Neural progenitor cell (in vitro differentiated cells): Measurements from ENCODE around the gene GCG. TPM values are rescaled to one million over a fixed set of nuclear protein-coding genes. Genes with fewer than 3 reads are reported as not detected.

Experiments
- DNase-seq: peaks from one replicate; pipeline ENCODE4 v3.0.0-alpha.2; 2016; ENCODE audit warnings: low spot score
- H2AFZ ChIP-seq: fragments of 200-600 bp; sonication (generic); replicated peaks from 2 replicates; pipeline ENCODE4 v1.6.1; 2016; ENCODE audit warnings: antibody characterized with exemption
- H3F3A ChIP-seq: fragments of 200-600 bp; sonication (generic); 2 replicates; pipeline ENCODE4 v1.6.1; 2016; ENCODE audit warnings: antibody characterized with exemption, low read depth
- H3K27ac ChIP-seq: fragments of 200-600 bp; sonication (generic); 2 replicates; pipeline ENCODE4 v1.5.1; 2016; ENCODE audit warnings: mild to moderate bottlenecking
- H3K27me3 ChIP-seq: fragments of 200-600 bp; sonication (generic); 2 replicates; pipeline ENCODE4 v1.6.1; 2016; ENCODE audit warnings: mild to moderate bottlenecking, moderate library complexity
- H3K36me3 ChIP-seq: fragments of 200-600 bp; sonication (generic); 2 replicates; pipeline ENCODE4 v1.5.1; 2016
- H3K4me1 ChIP-seq: fragments of 200-600 bp; sonication (generic); 2 replicates; pipeline ENCODE4 v1.6.1; 2016; ENCODE audit warnings: mixed run types
- H3K4me2 ChIP-seq: fragments of 200-600 bp; sonication (generic); 2 replicates; pipeline ENCODE4 v1.6.1; 2016
- H3K4me3 ChIP-seq: fragments of 200-600 bp; sonication (generic); 2 replicates; pipeline ENCODE4 v1.5.1; 2016
- H3K79me2 ChIP-seq: fragments of 200-600 bp; sonication (generic); 2 replicates; pipeline ENCODE4 v1.6.1; 2016; ENCODE audit warnings: low read depth
- H3K9ac ChIP-seq: fragments of 200-600 bp; sonication (generic); 2 replicates; pipeline ENCODE4 v1.6.1; 2016
- H3K9me3 ChIP-seq: fragments of 200-600 bp; sonication (generic); 2 replicates; pipeline ENCODE4 v1.5.1; 2016; ENCODE audit warnings: low read depth
- H4K20me1 ChIP-seq: fragments of 200-600 bp; sonication (generic); 2 replicates; pipeline ENCODE4 v1.6.1; 2016; ENCODE audit warnings: low read depth
- H3K27ac Mint-ChIP-seq: 3 replicates; pipeline ENCODE4 v1.8.0; 2021; ENCODE audit warnings: mixed read lengths
- H3K27me3 Mint-ChIP-seq: 2 replicates; pipeline ENCODE4 v1.8.0; 2022; ENCODE audit warnings: low read depth, mild to moderate bottlenecking, inconsistent platforms, moderate library complexity, mixed read lengths; ENCODE audit not compliant: insufficient read depth
- H3K36me3 Mint-ChIP-seq: 3 replicates; pipeline ENCODE4 v1.8.0; 2021; ENCODE audit warnings: mixed read lengths
- H3K4me1 Mint-ChIP-seq: 3 replicates; pipeline ENCODE4 v1.8.0; 2021; ENCODE audit warnings: mixed read lengths
- H3K4me3 Mint-ChIP-seq: 3 replicates; pipeline ENCODE4 v1.8.0; 2021; ENCODE audit warnings: mild to moderate bottlenecking, moderate library complexity, mixed read lengths
- H3K9me3 Mint-ChIP-seq: 3 replicates; pipeline ENCODE4 v1.8.0; 2020; ENCODE audit warnings: mixed read lengths
- EZH2 ChIP-seq: fragments of 200-600 bp; sonication (generic); IDR thresholded peaks from 2 replicates; pipeline ENCODE4 v1.6.1; 2017; ENCODE audit warnings: antibody characterized with exemption, mild to moderate bottlenecking, moderate library complexity
- EZH2phosphoT487 ChIP-seq: fragments of 200-600 bp; sonication (generic); IDR thresholded peaks from 2 replicates; pipeline ENCODE4 v1.6.1; 2017; ENCODE audit warnings: antibody characterized with exemption
- total RNA-seq: library from RNA; depleted of rRNA; stranded (reverse); fragments of >200 nt; gene quantifications from 2 replicates; pipeline ENCODE4 v1.2.3, GENCODE V29; 2015; ENCODE audit warnings: low replicate concordance
- TF ChIP-seq, protein P1 (sequence below): fragments of 200-600 bp; sonication (generic); IDR thresholded peaks from 2 replicates; pipeline ENCODE4 v1.5.1; 2017; ENCODE audit warnings: antibody characterized with exemption, mild to moderate bottlenecking

Gene GCG
- total RNA-seq, 1 donor from 2014 or later = not detected

DNA sequence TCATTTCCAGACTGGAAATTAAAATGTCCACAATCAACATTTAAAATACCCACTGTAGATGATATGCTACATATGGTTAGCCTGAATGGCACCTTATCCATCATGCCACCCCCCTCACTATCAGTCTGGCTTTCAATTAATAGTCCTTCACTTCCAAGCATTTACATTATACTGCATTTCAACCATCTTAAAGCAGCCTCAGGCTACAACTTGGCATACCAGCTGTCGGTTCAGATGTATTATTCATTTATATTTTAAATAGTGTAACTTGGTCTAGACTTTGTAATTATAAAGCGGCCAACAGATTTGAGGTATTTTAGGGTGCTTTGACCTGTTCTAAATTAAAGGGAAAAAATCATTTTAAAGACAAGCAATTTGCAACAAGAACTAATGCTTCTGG is 2.6 kb downstream of the GCG start:
- H3K4me2 ChIP-seq = no peak overlapping the region

GRCh38 chr2:162148956-162149355 is 3.1 kb downstream of the GCG start:
- Histone ChIP-seq H3K9ac (no peak overlapping the region), H3K4me1 (no peaks in the 10 kb centered on the region), H3F3A (no peaks in the 10 kb centered on the region), H3K9me3 (no peaks in the 10 kb centered on the region), H2AFZ (no peak overlapping the region), H3K36me3 (no peaks in the 10 kb centered on the region), H4K20me1 (no peaks in the 10 kb centered on the region), H3K4me3 (no peak overlapping the region), H3K27ac (no peak overlapping the region), H3K79me2 (no peaks in the 10 kb centered on the region), H3K4me2 (no peak overlapping the region), H3K27me3 (peaks cover 41% of the 10 kb centered on the region)
- no peak overlapping the region for H3K27ac Mint-ChIP-seq
- no peaks in the 10 kb centered on the region for H3K36me3 Mint-ChIP-seq
- no peaks in the 10 kb centered on the region for H3K4me1 Mint-ChIP-seq
- TF ChIP-seq EZH2 (no peak), EZH2phosphoT487 (no peak)
- TF ChIP-seq, protein P1, sequence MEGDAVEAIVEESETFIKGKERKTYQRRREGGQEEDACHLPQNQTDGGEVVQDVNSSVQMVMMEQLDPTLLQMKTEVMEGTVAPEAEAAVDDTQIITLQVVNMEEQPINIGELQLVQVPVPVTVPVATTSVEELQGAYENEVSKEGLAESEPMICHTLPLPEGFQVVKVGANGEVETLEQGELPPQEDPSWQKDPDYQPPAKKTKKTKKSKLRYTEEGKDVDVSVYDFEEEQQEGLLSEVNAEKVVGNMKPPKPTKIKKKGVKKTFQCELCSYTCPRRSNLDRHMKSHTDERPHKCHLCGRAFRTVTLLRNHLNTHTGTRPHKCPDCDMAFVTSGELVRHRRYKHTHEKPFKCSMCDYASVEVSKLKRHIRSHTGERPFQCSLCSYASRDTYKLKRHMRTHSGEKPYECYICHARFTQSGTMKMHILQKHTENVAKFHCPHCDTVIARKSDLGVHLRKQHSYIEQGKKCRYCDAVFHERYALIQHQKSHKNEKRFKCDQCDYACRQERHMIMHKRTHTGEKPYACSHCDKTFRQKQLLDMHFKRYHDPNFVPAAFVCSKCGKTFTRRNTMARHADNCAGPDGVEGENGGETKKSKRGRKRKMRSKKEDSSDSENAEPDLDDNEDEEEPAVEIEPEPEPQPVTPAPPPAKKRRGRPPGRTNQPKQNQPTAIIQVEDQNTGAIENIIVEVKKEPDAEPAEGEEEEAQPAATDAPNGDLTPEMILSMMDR = no peak
- no peaks in the 10 kb centered on the region for H3K27me3 Mint-ChIP-seq
- no peak for DNase-seq
- no peaks in the 10 kb centered on the region for H3K9me3 Mint-ChIP-seq
- H3K4me3 Mint-ChIP-seq = no peak overlapping the region

More for the DNA sequence above, 2.6 kb downstream of the GCG start:
- no peak for TF ChIP-seq EZH2
- TF ChIP-seq EZH2phosphoT487 = no peak
- H3K79me2 ChIP-seq = no peaks in the 10 kb centered on the region
- no peaks in the 10 kb centered on the region for H4K20me1 ChIP-seq
- H3K27me3 ChIP-seq = peaks cover 44% of the 10 kb centered on the region
- H3K4me3 Mint-ChIP-seq = no peak overlapping the region
- no peaks in the 10 kb centered on the region for H3K4me1 ChIP-seq
- H3K27ac Mint-ChIP-seq = no peak overlapping the region
- H3F3A ChIP-seq = no peaks in the 10 kb centered on the region
- H3K27ac ChIP-seq = no peak overlapping the region
- DNase-seq = no peak
- no peaks in the 10 kb centered on the region for H3K9me3 Mint-ChIP-seq
- H3K9me3 ChIP-seq = no peaks in the 10 kb centered on the region
- H3K36me3 Mint-ChIP-seq = no peaks in the 10 kb centered on the region
- no peaks in the 10 kb centered on the region for H3K36me3 ChIP-seq
- no peak overlapping the region for H2AFZ ChIP-seq
- H3K4me3 ChIP-seq = no peak overlapping the region
- no peaks in the 10 kb centered on the region for H3K4me1 Mint-ChIP-seq
- no peak overlapping the region for H3K9ac ChIP-seq
- H3K27me3 Mint-ChIP-seq = no peaks in the 10 kb centered on the region

DNA sequence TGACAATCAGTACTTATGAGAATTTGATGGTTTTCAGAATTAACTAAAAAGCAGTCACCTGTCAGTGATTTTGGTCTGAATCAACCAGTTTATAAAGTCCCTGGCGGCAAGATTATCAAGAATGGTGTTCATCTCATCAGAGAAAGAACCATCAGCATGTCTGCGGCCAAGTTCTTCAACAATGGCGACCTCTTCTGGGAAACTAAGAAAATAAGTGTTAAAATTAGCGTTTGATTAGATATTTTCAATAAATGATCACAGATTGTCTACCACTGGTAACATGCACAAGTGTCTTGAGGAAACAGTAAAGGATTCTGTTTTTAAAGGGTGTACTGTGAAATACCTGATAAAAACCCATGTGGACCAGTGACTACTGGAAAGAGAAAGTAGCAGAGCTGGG is 8.1 kb downstream of the GCG start:
- H3F3A ChIP-seq = no peaks in the 10 kb centered on the region
- no peaks in the 10 kb centered on the region for H3K27me3 Mint-ChIP-seq
- no peaks in the 10 kb centered on the region for H4K20me1 ChIP-seq
- no peaks in the 10 kb centered on the region for H3K9me3 ChIP-seq
- no peaks in the 10 kb centered on the region for H3K9me3 Mint-ChIP-seq
- no peaks in the 10 kb centered on the region for H3K79me2 ChIP-seq
- no peak overlapping the region for H3K4me3 ChIP-seq
- H3K4me1 Mint-ChIP-seq = no peaks in the 10 kb centered on the region
- H3K9ac ChIP-seq = no peak overlapping the region
- H3K27ac Mint-ChIP-seq = no peak overlapping the region
- H3K27ac ChIP-seq = no peak overlapping the region
- H3K4me3 Mint-ChIP-seq = no peak overlapping the region
- no peaks in the 10 kb centered on the region for H3K4me1 ChIP-seq
- H3K36me3 Mint-ChIP-seq = no peaks in the 10 kb centered on the region
- H3K27me3 ChIP-seq = peaks cover 3% of the 10 kb centered on the region
- DNase-seq = no peak
- no peak overlapping the region for H3K4me2 ChIP-seq
- H2AFZ ChIP-seq = no peak overlapping the region
- TF ChIP-seq, protein P1 = peak; percentile 27
- TF ChIP-seq EZH2phosphoT487 = no peak
- no peak for TF ChIP-seq EZH2
- H3K36me3 ChIP-seq = no peaks in the 10 kb centered on the region

GRCh38 chr2:162138310-162138709 is 13.7 kb downstream of the GCG start:
- no peaks in the 10 kb centered on the region for H3K9me3 ChIP-seq
- H4K20me1 ChIP-seq = no peaks in the 10 kb centered on the region
- Mint-ChIP-seq H3K4me3 (no peak overlapping the region), H3K27ac (no peak overlapping the region), H3K9me3 (no peaks in the 10 kb centered on the region), H3K4me1 (no peaks in the 10 kb centered on the region), H3K27me3 (no peaks in the 10 kb centered on the region), H3K36me3 (no peaks in the 10 kb centered on the region)
- no peak overlapping the region for H3K9ac ChIP-seq
- no peaks in the 10 kb centered on the region for H3K36me3 ChIP-seq
- no peaks in the 10 kb centered on the region for H3F3A ChIP-seq
- H3K4me1 ChIP-seq = no peaks in the 10 kb centered on the region
- no peak for TF ChIP-seq EZH2
- no peak overlapping the region for H3K4me3 ChIP-seq
- no peak overlapping the region for H3K4me2 ChIP-seq
- no peaks in the 10 kb centered on the region for H3K79me2 ChIP-seq
- H3K27ac ChIP-seq = no peak overlapping the region
- no peak for DNase-seq
- H3K27me3 ChIP-seq = no peaks in the 10 kb centered on the region
- H2AFZ ChIP-seq = no peak overlapping the region
